KMS-11 (cell line): ENCODE data around the gene AKAP8L.
"Not testable (repeated sequence)": the region's sequence is repeated elsewhere in the genome, so short reads cannot be mapped to it uniquely, and the experiment has no call there.

Experiments used
- H2AFZ ChIP-seq: fragments of 200-600 bp; sonication (generic); 2 replicates; pipeline ENCODE4 v1.6.1; 2016; ENCODE audit warnings: antibody characterized with exemption, mixed run types, low read depth
- H3K27ac ChIP-seq: fragments of 200-600 bp; sonication (generic); 2 replicates; pipeline ENCODE4 v1.6.1; 2016; ENCODE audit warnings: mild to moderate bottlenecking, mixed run types
- H3K27me3 ChIP-seq: fragments of 200-600 bp; sonication (generic); 2 replicates; pipeline ENCODE4 v1.6.1; 2017; ENCODE audit warnings: mild to moderate bottlenecking, low read depth, mixed run types, moderate library complexity; ENCODE audit not compliant: insufficient read depth
- H3K36me3 ChIP-seq: fragments of 200-600 bp; sonication (generic); 2 replicates; pipeline ENCODE4 v1.6.1; 2017; ENCODE audit warnings: mild to moderate bottlenecking, mixed run types; ENCODE audit not compliant: insufficient read depth
- H3K4me1 ChIP-seq: fragments of 200-600 bp; sonication (generic); 2 replicates; pipeline ENCODE4 v1.6.1; 2016; ENCODE audit warnings: mild to moderate bottlenecking, low read depth, mixed run types; ENCODE audit not compliant: poor library complexity, severe bottlenecking
- H3K4me2 ChIP-seq: fragments of 200-600 bp; sonication (generic); 2 replicates; pipeline ENCODE4 v1.7.0; 2016; ENCODE audit warnings: mild to moderate bottlenecking, mixed run types
- H3K4me3 ChIP-seq: fragments of 200-600 bp; sonication (generic); IDR thresholded peaks from 2 replicates; pipeline ENCODE4 v1.6.1; 2017; ENCODE audit warnings: low read depth, low read length, mixed read lengths; ENCODE audit not compliant: insufficient read depth
- H3K79me2 ChIP-seq: fragments of 200-600 bp; sonication (generic); 2 replicates; pipeline ENCODE4 v1.6.1; 2016; ENCODE audit warnings: low read depth, mixed run types; ENCODE audit not compliant: insufficient read depth
- H3K9ac ChIP-seq: fragments of 200-600 bp; sonication (generic); 2 replicates; pipeline ENCODE4 v1.6.1; 2016; ENCODE audit warnings: mild to moderate bottlenecking, mixed run types
- H4K20me1 ChIP-seq: fragments of 200-600 bp; sonication (generic); 2 replicates; pipeline ENCODE4 v1.6.1; 2016; ENCODE audit warnings: mild to moderate bottlenecking, mixed run types; ENCODE audit not compliant: insufficient read depth
- CTCF ChIP-seq: fragments of 200-600 bp; sonication (generic); conservative IDR thresholded peaks from 2 replicates; pipeline ENCODE4 v1.6.1; 2017; ENCODE audit warnings: low read depth, mild to moderate bottlenecking, antibody characterized with exemption, low read length, moderate library complexity, mixed read lengths

AKAP8L gene

DNA sequence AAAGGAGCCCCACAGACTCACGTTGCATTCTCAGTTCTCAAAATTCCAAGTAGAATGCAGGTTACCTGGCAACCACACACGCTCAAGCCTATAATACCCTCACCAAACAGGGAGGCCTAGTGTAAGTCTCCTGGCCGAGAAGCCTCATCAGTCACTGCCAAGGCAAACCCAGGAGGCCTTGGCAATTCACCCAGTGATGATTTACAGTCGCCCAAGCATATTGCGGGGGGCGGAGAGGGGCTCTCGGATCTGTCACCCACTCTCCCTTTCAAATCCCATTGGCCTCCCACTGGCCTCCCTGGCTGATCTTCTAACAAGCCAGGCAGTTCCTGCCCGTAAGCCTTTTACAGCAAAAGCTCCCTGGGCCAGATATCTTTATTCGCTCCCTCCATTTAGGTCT lies 1.1 kb downstream of the AKAP8L start:
- peak overlapping the region; percentile 93 for H3K9ac ChIP-seq
- peaks cover 36% of the 10 kb centered on the region for H3K4me1 ChIP-seq
- no peaks in the 10 kb centered on the region for H3K27me3 ChIP-seq
- no peaks in the 10 kb centered on the region for H3K36me3 ChIP-seq
- peak overlapping the region; percentile 60; the same call in 1 of the 2 replicates for H3K27ac ChIP-seq
- H4K20me1 ChIP-seq: no peaks in the 10 kb centered on the region
- H3K4me2 ChIP-seq: peak overlapping the region; percentile 99
- no peak for TF ChIP-seq CTCF
- no peak overlapping the region for H3K4me3 ChIP-seq
- H2AFZ ChIP-seq: no peak overlapping the region
- peaks cover 60% of the 10 kb centered on the region for H3K79me2 ChIP-seq

DNA sequence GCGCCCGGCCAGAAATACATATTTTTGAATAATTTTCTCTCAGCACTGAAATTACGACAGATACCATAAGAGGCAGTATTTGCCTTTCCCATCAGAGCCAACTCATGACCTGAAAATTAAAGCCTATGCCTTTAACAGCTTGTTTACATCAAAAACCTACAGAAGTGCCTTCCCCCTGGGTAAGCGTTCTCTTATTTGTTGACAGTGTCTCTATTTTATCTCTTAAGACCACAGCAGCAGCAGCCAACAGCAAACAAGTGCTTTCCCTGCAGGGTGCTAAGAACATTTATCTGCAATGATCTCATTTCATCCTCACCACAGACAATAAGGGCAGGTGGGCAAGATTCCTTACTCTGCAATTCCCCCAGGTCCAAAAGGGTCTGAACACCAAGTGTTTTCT lies 6.0 kb downstream of the AKAP8L start:
- Histone ChIP-seq H4K20me1 (0 out of 2 replicates have a peak, but pooled peaks cover 14% of the 10 kb centered on the region), H3K4me3 (no peak overlapping the region), H2AFZ (no peak overlapping the region), H3K36me3 (no peaks in the 10 kb centered on the region), H3K79me2 (peaks cover 99% of the 10 kb centered on the region), H3K27ac (no peak overlapping the region; the same call in 1 of the 2 replicates), H3K9ac (no peak overlapping the region), H3K4me1 (peaks cover 46% of the 10 kb centered on the region), H3K4me2 (no peak overlapping the region), H3K27me3 (no peaks in the 10 kb centered on the region)
- TF ChIP-seq CTCF: no peak

DNA sequence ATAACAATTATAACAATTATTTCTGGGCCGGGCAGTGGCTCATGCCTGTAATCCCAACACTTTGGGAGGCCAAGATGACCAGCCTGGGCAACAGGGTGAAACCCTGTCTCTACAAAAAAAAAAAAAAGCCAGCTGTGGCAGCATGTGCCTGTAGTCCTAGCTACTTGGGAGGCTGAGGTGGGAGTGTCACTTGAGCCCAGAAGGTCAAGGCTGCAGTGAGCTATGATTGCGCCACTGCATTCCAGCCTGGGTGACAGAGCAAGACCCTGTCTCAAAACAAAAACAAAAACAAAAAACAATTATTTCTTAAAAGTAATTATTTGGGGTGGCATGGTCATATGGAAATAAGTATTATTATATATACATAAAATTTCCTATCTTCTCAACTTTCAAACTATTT lies 7.4 kb downstream of the AKAP8L start:
- not testable (repeated sequence) for H3K36me3 ChIP-seq, H3K4me3 ChIP-seq, H3K9ac ChIP-seq, H3K4me2 ChIP-seq, H3K27me3 ChIP-seq, H3K27ac ChIP-seq, H2AFZ ChIP-seq
- Histone ChIP-seq H4K20me1 (peaks cover 14% of the 10 kb centered on the region; the same call in 1 of the 2 replicates), H3K4me1 (peaks cover 38% of the 10 kb centered on the region), H3K79me2 (peaks cover 99% of the 10 kb centered on the region)

DNA sequence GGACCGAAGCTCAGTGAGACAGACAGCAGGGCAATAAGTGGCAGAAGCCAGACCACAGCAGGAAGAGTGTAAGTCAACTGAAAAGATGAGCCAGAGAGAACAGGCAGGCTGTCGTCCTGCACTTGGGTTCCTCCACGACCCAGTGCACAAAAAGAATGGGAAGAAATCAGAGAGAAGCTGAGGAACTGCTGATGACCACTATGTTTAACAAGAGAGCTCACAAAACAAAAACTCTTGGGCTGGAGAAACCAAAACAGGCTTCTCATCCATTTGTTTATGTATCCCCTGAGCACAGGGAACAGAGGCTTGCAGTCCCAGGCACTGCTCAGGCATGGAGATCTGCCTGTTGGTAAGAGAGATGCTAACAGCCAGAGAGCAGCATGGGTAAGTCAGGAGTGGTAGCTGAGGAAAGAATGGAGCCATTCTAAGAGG lies 14.0 kb downstream of the AKAP8L start:
- Histone ChIP-seq H2AFZ (no peak overlapping the region), H4K20me1 (peaks cover 11% of the 10 kb centered on the region; the same call in 1 of the 2 replicates), H3K4me1 (peaks cover 6% of the 10 kb centered on the region), H3K4me3 (no peak overlapping the region), H3K9ac (no peak overlapping the region), H3K27ac (no peak overlapping the region), H3K4me2 (no peak overlapping the region), H3K27me3 (no peaks in the 10 kb centered on the region), H3K36me3 (no peaks in the 10 kb centered on the region), H3K79me2 (peaks cover 80% of the 10 kb centered on the region)
- TF ChIP-seq CTCF: no peak

DNA sequence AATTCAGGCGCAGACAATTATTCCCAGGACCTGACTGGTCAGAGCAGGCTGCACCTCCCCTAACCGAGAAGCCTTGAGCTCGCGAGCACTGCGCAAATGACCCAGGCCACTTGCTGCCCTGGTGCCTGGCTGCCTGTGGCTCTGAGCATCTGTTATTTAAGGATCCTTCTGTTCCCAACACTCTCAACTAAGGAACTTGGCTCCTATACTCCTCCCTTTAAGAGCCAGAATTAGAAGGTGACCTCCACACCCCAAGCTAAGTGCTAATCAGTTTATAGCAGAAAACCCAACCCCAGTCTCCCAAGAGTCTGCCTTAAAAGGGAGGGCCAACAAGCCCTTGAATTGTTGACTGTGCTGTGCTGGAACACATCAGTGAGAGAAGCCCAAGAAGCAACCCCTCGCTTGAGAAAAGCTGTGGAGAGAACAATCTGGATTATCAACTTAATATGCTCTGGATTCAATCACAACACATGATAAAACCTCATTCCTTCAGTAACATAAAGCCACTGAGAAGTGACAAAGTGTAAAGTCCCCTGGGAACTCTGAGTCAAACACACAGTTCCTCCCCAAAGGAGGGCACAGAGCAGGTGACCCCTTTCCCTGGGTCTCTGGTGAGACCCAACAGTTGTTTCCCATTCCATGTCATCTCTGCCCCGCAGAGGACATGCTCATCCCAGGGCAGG lies 14.6 kb downstream of the AKAP8L start:
- peaks cover 6% of the 10 kb centered on the region for H3K4me1 ChIP-seq
- H3K27me3 ChIP-seq: no peaks in the 10 kb centered on the region
- H3K79me2 ChIP-seq: peaks cover 74% of the 10 kb centered on the region
- no peak overlapping the region for H2AFZ ChIP-seq
- peaks cover 7% of the 10 kb centered on the region; the same call in 1 of the 2 replicates for H4K20me1 ChIP-seq
- H3K4me3 ChIP-seq: no peak overlapping the region
- H3K36me3 ChIP-seq: no peaks in the 10 kb centered on the region
- no peak overlapping the region for H3K9ac ChIP-seq
- no peak overlapping the region for H3K27ac ChIP-seq
- no peak overlapping the region for H3K4me2 ChIP-seq
- no peak for TF ChIP-seq CTCF
